Neural cell (in vitro differentiated cells): ENCODE data around the gene SETBP1. TPM values are rescaled to one million over a fixed set of nuclear protein-coding genes. Genes with fewer than 3 reads are reported as not detected.

ENCODE experiments used
- H2AFZ ChIP-seq: fragments of 200-600, 300-800 bp; sonication (generic), shearing (Covaris generic); 2 replicates; pipeline ENCODE4 v1.6.0; 2014; ENCODE audit warnings: low read depth, mild to moderate bottlenecking, antibody characterized with exemption, low read length, moderate library complexity
- H3F3A ChIP-seq: fragments of 200-600 bp; shearing (Covaris generic); 2 replicates; pipeline ENCODE4 v1.6.1; 2016; ENCODE audit warnings: mild to moderate bottlenecking, moderate library complexity, mixed read lengths, antibody characterized with exemption, low read length; ENCODE audit not compliant: insufficient read depth, poor library complexity, severe bottlenecking
- H3K27ac ChIP-seq: fragments of 200-600, 300-800 bp; sonication (generic), shearing (Covaris generic); 2 replicates; pipeline ENCODE4 v1.5.1; 2014; ENCODE audit warnings: mild to moderate bottlenecking, low read length, moderate library complexity
- H3K27me3 ChIP-seq: fragments of 300-800, 200-600 bp; sonication (generic), shearing (Covaris generic); 2 replicates; pipeline ENCODE4 v1.6.0; 2014; ENCODE audit warnings: mild to moderate bottlenecking, low read depth, low read length, moderate library complexity; ENCODE audit not compliant: insufficient read depth
- H3K36me3 ChIP-seq: fragments of 300-800, 200-600 bp; sonication (generic), shearing (Covaris generic); 2 replicates; pipeline ENCODE4 v1.5.1; 2014; ENCODE audit warnings: mild to moderate bottlenecking, antibody characterized with exemption, low read length, moderate library complexity; ENCODE audit not compliant: insufficient read depth
- H3K4me2 ChIP-seq: fragments of 300-800, 200-600 bp; sonication (generic), shearing (Covaris generic); 2 replicates; pipeline ENCODE4 v1.6.0; 2014; ENCODE audit warnings: mild to moderate bottlenecking, low read length
- H3K4me3 ChIP-seq: fragments of 300-800, 200-600 bp; sonication (generic), shearing (Covaris generic); 2 replicates; pipeline ENCODE4 v1.5.1; 2014; ENCODE audit warnings: mild to moderate bottlenecking, low read length, moderate library complexity
- H3K79me2 ChIP-seq: fragments of 200-600 bp; shearing (Covaris generic); replicated peaks from 2 replicates; pipeline ENCODE4 v1.6.0; 2014; ENCODE audit warnings: mild to moderate bottlenecking, low read length, moderate library complexity; ENCODE audit not compliant: insufficient read depth
- H3K9ac ChIP-seq: fragments of 300-800, 200-600 bp; sonication (generic), shearing (Covaris generic); 2 replicates; pipeline ENCODE4 v1.6.1; 2016; ENCODE audit warnings: mild to moderate bottlenecking, low read length, mixed read lengths
- H3K9me2 ChIP-seq: fragments of 200-600 bp; shearing (Covaris generic); 2 replicates; pipeline ENCODE4 v1.6.1; 2016; ENCODE audit warnings: mild to moderate bottlenecking, low read length, mixed read lengths; ENCODE audit not compliant: insufficient read depth
- H3K9me3 ChIP-seq: fragments of 200-600, 300-800 bp; sonication (generic), shearing (Covaris generic); 2 replicates; pipeline ENCODE4 v1.6.1; 2016; ENCODE audit warnings: mild to moderate bottlenecking, mixed run types, low read length, moderate library complexity, mixed read lengths
- H4K20me1 ChIP-seq: fragments of 200-600 bp; shearing (Covaris generic); 2 replicates; pipeline ENCODE4 v1.6.1; 2016; ENCODE audit warnings: mild to moderate bottlenecking, mixed run types; ENCODE audit not compliant: insufficient read depth
- CTCF ChIP-seq: fragments of 450-650 bp; IDR thresholded peaks from 2 replicates; pipeline ENCODE4 v1.5.1; 2014; ENCODE audit warnings: antibody characterized with exemption, mild to moderate bottlenecking, moderate library complexity; ENCODE audit not compliant: poor library complexity, severe bottlenecking
- EP300 ChIP-seq: fragments of 450-650 bp; conservative IDR thresholded peaks from 2 replicates; pipeline ENCODE4 v1.6.1; 2014; ENCODE audit warnings: antibody characterized with exemption, mild to moderate bottlenecking, moderate library complexity; ENCODE audit not compliant: poor library complexity, severe bottlenecking
- EZH2 ChIP-seq: fragments of 200-600, 300-800 bp; shearing (Covaris generic), sonication (generic); IDR thresholded peaks from 2 replicates; pipeline ENCODE4 v1.6.1; 2014; ENCODE audit warnings: antibody characterized with exemption, low read length, borderline replicate concordance, mild to moderate bottlenecking; ENCODE audit not compliant: insufficient read depth, poor library complexity, severe bottlenecking
- MXI1 ChIP-seq: fragments of 450-650 bp; conservative IDR thresholded peaks from 2 replicates; pipeline ENCODE4 v1.6.1; 2014; ENCODE audit warnings: antibody characterized with exemption, mild to moderate bottlenecking; ENCODE audit not compliant: poor library complexity, severe bottlenecking
- POLR2AphosphoS5 ChIP-seq: IDR thresholded peaks from 2 replicates; pipeline ENCODE4 v1.6.1; 2012
- RAD21 ChIP-seq: fragments of 450-650 bp; conservative IDR thresholded peaks from 2 replicates; pipeline ENCODE4 v1.6.1; 2014; ENCODE audit warnings: antibody characterized with exemption, mild to moderate bottlenecking, moderate library complexity
- REST ChIP-seq: IDR thresholded peaks from 2 replicates; pipeline ENCODE4 v1.6.1; 2012; ENCODE audit warnings: borderline replicate concordance
- SMC3 ChIP-seq: fragments of 450-650 bp; conservative IDR thresholded peaks from 2 replicates; pipeline ENCODE4 v1.6.1; 2014; ENCODE audit warnings: antibody characterized with exemption, mild to moderate bottlenecking, moderate library complexity; ENCODE audit not compliant: poor library complexity
- TAF1 ChIP-seq: IDR thresholded peaks from 2 replicates; pipeline ENCODE4 v1.6.1; 2012; ENCODE audit warnings: low read depth
- polyA plus RNA-seq: library from polyadenylated mRNA; depleted of rRNA; stranded (reverse); fragments of >200 nt; gene quantifications from 2 replicates; pipeline ENCODE4 v1.2.3, GENCODE V29; 2014

The SETBP1 gene
- polyA plus RNA-seq, 1 donor from 2014 or later, result 13.7 TPM

DNA sequence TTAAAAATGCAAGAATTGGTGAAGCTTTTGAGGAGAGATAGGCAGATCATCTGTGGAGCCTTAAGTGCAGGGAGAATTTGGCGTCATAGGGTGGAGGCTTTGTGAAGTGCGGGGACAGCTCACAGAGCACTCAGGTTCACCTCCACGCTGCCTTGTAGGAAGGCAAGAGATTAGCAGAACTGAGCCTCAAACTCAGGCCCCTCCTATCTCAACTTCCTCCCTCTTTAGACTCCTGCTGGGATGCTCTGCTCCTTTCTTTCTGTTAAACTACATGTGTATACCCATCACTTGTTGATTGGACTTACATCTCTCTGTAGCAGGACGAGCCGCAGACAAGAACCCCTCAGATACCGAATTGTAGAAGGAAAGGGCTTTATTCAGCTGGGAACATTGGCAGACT lies 422.2 kb downstream of the SETBP1 start:
- Histone ChIP-seq H3K4me3 (no peak overlapping the region), H3K9me2 (no peaks in the 10 kb centered on the region), H4K20me1 (no peaks in the 10 kb centered on the region), H3K27me3 (no peaks in the 10 kb centered on the region), H3K9me3 (no peaks in the 10 kb centered on the region), H2AFZ (no peak overlapping the region), H3K27ac (no peak overlapping the region), H3F3A (no peaks in the 10 kb centered on the region), H3K36me3 (no peaks in the 10 kb centered on the region), H3K9ac (no peak overlapping the region), H3K79me2 (no peaks in the 10 kb centered on the region), H3K4me2 (no peak overlapping the region)
- TF ChIP-seq EP300 (no peak), TAF1 (no peak), MXI1 (no peak), REST (no peak), CTCF (no peak), RAD21 (no peak), SMC3 (no peak), EZH2 (no peak), POLR2AphosphoS5 (no peak)

DNA sequence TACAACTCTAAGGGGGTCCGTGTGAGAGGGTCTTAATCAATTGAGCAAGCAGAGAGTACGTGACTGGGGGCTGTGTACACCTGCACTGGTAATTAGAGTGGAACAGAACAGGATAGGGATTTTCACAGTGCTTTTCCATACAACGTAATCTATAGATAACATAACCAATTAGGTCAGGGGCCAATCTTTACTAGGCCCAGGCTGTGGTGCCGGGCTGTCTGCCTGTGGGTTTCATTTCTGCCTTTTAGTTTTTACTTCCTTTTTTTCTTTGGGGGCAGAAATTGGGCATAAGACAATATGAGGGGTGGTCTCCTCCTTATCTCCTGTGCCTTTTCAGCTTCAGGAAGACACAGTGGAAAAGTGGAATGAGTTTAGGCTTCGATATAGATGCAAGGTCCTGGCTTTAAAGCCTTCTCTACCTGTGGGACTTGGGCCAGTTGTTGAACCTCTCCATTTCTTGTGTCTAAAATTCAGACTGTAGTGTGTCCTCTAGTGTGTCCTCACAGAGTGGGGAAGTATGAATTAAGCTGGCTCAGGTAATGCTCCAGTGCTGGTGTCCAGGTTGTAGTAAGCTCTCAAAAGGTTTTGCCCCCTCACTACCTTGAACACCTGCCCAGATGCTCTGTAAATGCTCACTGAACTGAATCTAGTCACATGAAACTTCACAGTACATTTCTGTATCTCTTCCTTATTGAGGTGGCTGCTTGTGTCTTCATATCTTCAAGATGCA lies 422.8 kb downstream of the SETBP1 start:
- Histone ChIP-seq H3K27me3 (no peaks in the 10 kb centered on the region), H3K27ac (no peak overlapping the region), H3K4me3 (no peak overlapping the region), H3K9me3 (no peaks in the 10 kb centered on the region), H3F3A (no peaks in the 10 kb centered on the region), H3K9me2 (no peaks in the 10 kb centered on the region), H3K4me2 (no peak overlapping the region), H4K20me1 (no peaks in the 10 kb centered on the region), H2AFZ (no peak overlapping the region), H3K36me3 (no peaks in the 10 kb centered on the region), H3K9ac (no peak overlapping the region), H3K79me2 (no peaks in the 10 kb centered on the region)
- no peak for TF ChIP-seq POLR2AphosphoS5
- no peak for TF ChIP-seq CTCF
- TF ChIP-seq EP300, result no peak
- no peak for TF ChIP-seq RAD21
- TF ChIP-seq EZH2, result no peak
- no peak for TF ChIP-seq MXI1
- no peak for TF ChIP-seq SMC3
- no peak for TF ChIP-seq TAF1
- TF ChIP-seq REST, result no peak
